Measurements from ENCODE around the gene ARHGAP45.

Gene ARHGAP45

GRCh38 chr19:1019616-1019961, 47.4 kb upstream of the ARHGAP45 start:
- no peak for TF ChIP-seq POLR2AphosphoS5 (IDR thresholded peaks at IDR 0.05; ENCODE audit: low read depth, low read length)
- no peak for TF ChIP-seq FOXP2 (optimal IDR thresholded peaks at IDR 0.05; ENCODE audit: borderline replicate concordance, extremely low read depth, extremely low read length, insufficient read depth)
- no peak for TF ChIP-seq REST (IDR thresholded peaks at IDR 0.05; ENCODE audit: insufficient read depth in 1 of 2, low read depth in 2 of 2, low read length in 2 of 2)
- TF ChIP-seq SIN3A (IDR thresholded peaks at IDR 0.05; ENCODE audit: borderline replicate concordance, insufficient read depth, low read length): no peak

GRCh38 chr19:1019980-1020867, 46.7 kb upstream of the ARHGAP45 start:
- TF ChIP-seq SIN3A (IDR thresholded peaks at IDR 0.05; ENCODE audit: borderline replicate concordance, insufficient read depth, low read length): no peak
- TF ChIP-seq FOXP2 (optimal IDR thresholded peaks at IDR 0.05; ENCODE audit: borderline replicate concordance, extremely low read depth, extremely low read length, insufficient read depth): no peak
- no peak for TF ChIP-seq REST (IDR thresholded peaks at IDR 0.05; ENCODE audit: insufficient read depth in 1 of 2, low read depth in 2 of 2, low read length in 2 of 2)
- no peak for TF ChIP-seq TAF1 (IDR thresholded peaks at IDR 0.05; ENCODE audit: borderline replicate concordance, insufficient read depth, low read length)
- no peak for TF ChIP-seq POLR2AphosphoS5 (IDR thresholded peaks at IDR 0.05; ENCODE audit: low read depth, low read length)

- TF ChIP-seq POLR2AphosphoS5 (IDR thresholded peaks at IDR 0.05; ENCODE audit: low read depth, low read length) (peak; percentile 67; the same call in 1 of the 2 replicates), REST (IDR thresholded peaks at IDR 0.05; ENCODE audit: insufficient read depth in 1 of 2, low read depth in 2 of 2, low read length in 2 of 2) (peak in 1 of 2 experiments; percentile 21; a peak in 1 of 4 replicates), SIN3A (IDR thresholded peaks at IDR 0.05; ENCODE audit: borderline replicate concordance, insufficient read depth, low read length) (peak; percentile 58; the same call in 1 of the 2 replicates), TAF1 (IDR thresholded peaks at IDR 0.05; ENCODE audit: borderline replicate concordance, insufficient read depth, low read length) (peak; percentile 93), FOXP2 (optimal IDR thresholded peaks at IDR 0.05; ENCODE audit: borderline replicate concordance, extremely low read depth, extremely low read length, insufficient read depth) (peak; percentile 65)
These were observed 46.0 kb upstream of the ARHGAP45 start, which contains the start of gene TMEM259 for GRCh38 chr19:1020868-1021425. TMEM259 (minus strand) TSS chr19:1021123; CDS start chr19:1020996, 127 bp downstream.

- 0 out of 2 replicates have a peak, but pooled peaks have one; percentile 30 for TF ChIP-seq POLR2AphosphoS5 (IDR thresholded peaks at IDR 0.05; ENCODE audit: low read depth, low read length)
- TF ChIP-seq FOXP2 (optimal IDR thresholded peaks at IDR 0.05; ENCODE audit: borderline replicate concordance, extremely low read depth, extremely low read length, insufficient read depth): peak; percentile 28
- TF ChIP-seq REST (IDR thresholded peaks at IDR 0.05; ENCODE audit: insufficient read depth in 1 of 2, low read depth in 2 of 2, low read length in 2 of 2): no peak
- no peak for TF ChIP-seq SIN3A (IDR thresholded peaks at IDR 0.05; ENCODE audit: borderline replicate concordance, insufficient read depth, low read length)
These were observed 40.8 kb upstream of the ARHGAP45 start, which contains the start of gene CNN2 for GRCh38 chr19:1025960-1026782. CNN2 (plus strand) TSS chr19:1026608; CDS start chr19:1026662, 54 bp downstream.
